Esophagus (tissue), 2 donors: Measurements from ENCODE around the gene CPM. TPM values are rescaled to one million over a fixed set of nuclear protein-coding genes. Genes with fewer than 3 reads are reported as not detected.

ENCODE experiments used
- H3K27ac ChIP-seq, 2 donors: one replicate each; pipeline ENCODE4 v1.5.1; 2013; ENCODE audit warnings: low read depth in 2 of 2, mild to moderate bottlenecking in 2 of 2, inconsistent platforms in 1 of 2, low read length in 1 of 2, moderate library complexity in 1 of 2
- H3K27me3 ChIP-seq, 2 donors: one replicate each; pipeline ENCODE4 v1.6.1; 2013; ENCODE audit warnings: low read length in 2 of 2, control low read depth in 1 of 2, mild to moderate bottlenecking in 1 of 2; ENCODE audit not compliant: insufficient read depth in 2 of 2, control insufficient read depth in 1 of 2
- H3K36me3 ChIP-seq, 2 donors: one replicate each; pipeline ENCODE4 v1.6.1; 2013; ENCODE audit warnings: low read length in 1 of 2; ENCODE audit not compliant: control insufficient read depth in 2 of 2, insufficient read depth in 2 of 2
- H3K4me1 ChIP-seq, 2 donors: one replicate each; pipeline ENCODE4 v1.6.1; 2013; ENCODE audit warnings: low read length in 1 of 2; ENCODE audit not compliant: control insufficient read depth in 2 of 2, insufficient read depth in 2 of 2
- H3K4me3 ChIP-seq, 2 donors: one replicate each; pipeline ENCODE4 v1.5.1; 2013; ENCODE audit warnings: low read length in 2 of 2, mild to moderate bottlenecking in 2 of 2, low read depth in 1 of 2, moderate library complexity in 1 of 2
- H3K9me3 ChIP-seq, 2 donors: one replicate each; pipeline ENCODE4 v1.6.1; 2013; ENCODE audit warnings: mild to moderate bottlenecking in 2 of 2, low read depth in 1 of 2, low read length in 1 of 2, moderate library complexity in 1 of 2; ENCODE audit not compliant: control insufficient read depth in 2 of 2, insufficient read depth in 1 of 2
- WGBS, 2 donors: extraction: QIAGEN DNeasy Blood & Tissue Kit; methylation state at CpG; one replicate each; pipeline ENCODE4 v1.1.7; 2013; 5-methylcytosine and 5-hydroxymethylcytosine counted together
- polyA plus RNA-seq, 2 donors: library from polyadenylated mRNA; stranded (reverse); fragments of 200-250 nt; gene quantifications; one replicate each; pipeline ENCODE4 v1.2.3, GENCODE V29; 2013
- donor health status: healthy with polysubstance abuse.
- donor health status: Bipolar disorder and iron deficiency.

Gene CPM
- polyA plus RNA-seq, 2 donors = 1.8 to 4.1 TPM

- no peaks in the 10 kb centered on the region for H3K4me1 ChIP-seq
- H3K9me3 ChIP-seq = no peaks in the 10 kb centered on the region
- no peaks in the 10 kb centered on the region for H3K36me3 ChIP-seq
- H3K27me3 ChIP-seq = no peaks in the 10 kb centered on the region
- 52 to 58% methylated on average over 1 of the region's 1 CpG for WGBS, 2 donors
- no peak overlapping the region for H3K4me3 ChIP-seq
- no peak overlapping the region for H3K27ac ChIP-seq
Measured at GRCh38 chr12:68939505-68939904, 6.5 kb upstream of the CPM start.

- Histone ChIP-seq H3K27ac (no peak overlapping the region), H3K4me3 (no peak overlapping the region)
Measured at GRCh38 chr12:68934392-68934791, 1.4 kb upstream of the CPM start.

GRCh38 chr12:68932128-68932960 is 627 bp downstream of the CPM start:
- peak overlapping the region; percentile 45 to 74 for H3K27ac ChIP-seq
- H3K36me3 ChIP-seq = no peaks in the 10 kb centered on the region
- H3K4me3 ChIP-seq = peak overlapping the region; percentile 68 to 80
- H3K4me1 ChIP-seq = peaks cover 0 to 7% of the 10 kb centered on the region in 2 donors
- H3K9me3 ChIP-seq = peaks cover 0 to 5% of the 10 kb centered on the region in 2 donors
- 9 to 11% methylated on average over 18 of the region's 18 CpGs for WGBS, 2 donors
- H3K27me3 ChIP-seq = no peaks in the 10 kb centered on the region

More at GRCh38 chr12:68934392-68934791, 1.4 kb upstream of the CPM start:
- WGBS, 2 donors = 96 to 97% methylated on average over 9 of the region's 9 CpGs
- Histone ChIP-seq H3K9me3 (peaks cover 0 to 5% of the 10 kb centered on the region in 2 donors), H3K27me3 (no peaks in the 10 kb centered on the region), H3K4me1 (peaks cover 0 to 7% of the 10 kb centered on the region in 2 donors), H3K36me3 (no peaks in the 10 kb centered on the region)

DNA sequence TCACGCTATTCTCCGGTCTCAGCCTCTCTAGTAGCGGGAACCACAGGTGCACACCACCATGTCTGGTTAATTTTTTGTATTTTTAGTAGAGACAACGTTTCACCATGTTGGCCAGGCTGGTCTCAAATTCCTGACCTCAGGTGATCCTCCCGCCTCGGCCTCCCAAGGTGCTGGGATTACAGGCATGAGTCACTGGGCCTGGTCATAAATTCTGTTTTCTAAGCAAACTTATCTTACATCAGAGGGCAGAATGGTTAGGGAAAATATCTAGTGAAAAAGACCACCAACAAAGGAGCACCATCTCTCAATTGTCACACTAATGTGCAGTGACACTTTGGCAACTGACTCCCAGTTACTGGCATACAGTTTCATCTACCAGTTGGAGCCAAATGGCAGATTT is 2.8 kb downstream of the CPM start:
- H3K4me1 ChIP-seq = peaks cover 0 to 7% of the 10 kb centered on the region in 2 donors

GRCh38 chr12:68924546-68924945 is 8.4 kb downstream of the CPM start:
- Histone ChIP-seq H3K9me3 (no peaks in the 10 kb centered on the region), H3K4me1 (no peaks in the 10 kb centered on the region), H3K27me3 (no peaks in the 10 kb centered on the region), H3K4me3 (no peak overlapping the region), H3K36me3 (no peaks in the 10 kb centered on the region), H3K27ac (no peak overlapping the region)
- WGBS, 2 donors = 60 to 74% methylated on average over 4 of the region's 4 CpGs

More for the DNA sequence above, 2.8 kb downstream of the CPM start:
- H3K36me3 ChIP-seq = no peaks in the 10 kb centered on the region
- H3K27me3 ChIP-seq = no peaks in the 10 kb centered on the region
- WGBS, 2 donors = 81 to 82% methylated on average over 6 of the region's 6 CpGs
- no peak overlapping the region for H3K27ac ChIP-seq
- peaks cover 0 to 5% of the 10 kb centered on the region in 2 donors for H3K9me3 ChIP-seq
- no peak overlapping the region for H3K4me3 ChIP-seq

DNA sequence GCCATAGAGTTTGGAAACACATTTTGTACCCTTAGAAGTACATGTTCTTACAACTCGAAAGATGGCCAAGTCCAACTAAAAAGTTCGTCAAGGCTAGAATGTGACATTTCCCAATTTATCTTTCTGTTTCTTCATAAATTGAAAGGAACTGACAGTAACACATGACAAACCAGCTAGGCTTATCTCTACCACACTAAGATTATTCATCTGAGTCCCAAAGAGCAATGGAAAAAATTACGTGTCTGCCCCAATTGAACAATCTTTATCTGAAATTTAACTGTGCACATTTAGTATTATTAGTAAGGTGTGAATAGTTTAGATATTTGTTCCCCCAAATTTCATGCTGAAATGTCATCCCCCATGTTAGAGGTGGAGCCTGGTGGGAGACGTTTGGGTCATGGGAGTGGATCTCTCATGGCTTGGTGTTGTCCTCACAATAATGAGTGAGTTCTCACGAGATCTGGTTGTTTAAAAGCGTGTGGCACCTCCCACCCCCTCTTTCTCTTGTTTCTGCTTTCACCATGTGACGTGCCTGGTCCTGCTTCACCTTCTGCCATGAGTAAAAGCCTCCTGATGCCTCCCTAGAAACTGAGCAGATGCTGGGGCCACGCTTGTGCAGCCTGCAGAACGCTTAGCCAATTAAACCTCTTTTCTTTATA is 13.3 kb downstream of the CPM start:
- Histone ChIP-seq H3K9me3 (no peaks in the 10 kb centered on the region), H3K4me1 (no peaks in the 10 kb centered on the region), H3K4me3 (no peak overlapping the region), H3K27me3 (no peaks in the 10 kb centered on the region), H3K36me3 (no peaks in the 10 kb centered on the region), H3K27ac (no peak overlapping the region)
- WGBS, 2 donors = 84 to 85% methylated on average over 9 of the region's 9 CpGs

GRCh38 chr12:68918960-68919359 is 14.0 kb downstream of the CPM start:
- Histone ChIP-seq H3K4me1 (no peaks in the 10 kb centered on the region), H3K36me3 (no peaks in the 10 kb centered on the region), H3K27me3 (no peaks in the 10 kb centered on the region), H3K27ac (no peak overlapping the region), H3K4me3 (no peak overlapping the region), H3K9me3 (no peaks in the 10 kb centered on the region)
- WGBS, 2 donors = 62 to 76% methylated on average over 1 of the region's 1 CpG

- 60 to 67% methylated on average over 3 of the region's 3 CpGs for WGBS, 2 donors
- H3K36me3 ChIP-seq = no peaks in the 10 kb centered on the region
- no peak overlapping the region for H3K27ac ChIP-seq
- no peaks in the 10 kb centered on the region for H3K27me3 ChIP-seq
- no peak overlapping the region for H3K4me3 ChIP-seq
- no peaks in the 10 kb centered on the region for H3K4me1 ChIP-seq
- no peaks in the 10 kb centered on the region for H3K9me3 ChIP-seq
Measured at GRCh38 chr12:68915055-68915454, 17.9 kb downstream of the CPM start.

DNA sequence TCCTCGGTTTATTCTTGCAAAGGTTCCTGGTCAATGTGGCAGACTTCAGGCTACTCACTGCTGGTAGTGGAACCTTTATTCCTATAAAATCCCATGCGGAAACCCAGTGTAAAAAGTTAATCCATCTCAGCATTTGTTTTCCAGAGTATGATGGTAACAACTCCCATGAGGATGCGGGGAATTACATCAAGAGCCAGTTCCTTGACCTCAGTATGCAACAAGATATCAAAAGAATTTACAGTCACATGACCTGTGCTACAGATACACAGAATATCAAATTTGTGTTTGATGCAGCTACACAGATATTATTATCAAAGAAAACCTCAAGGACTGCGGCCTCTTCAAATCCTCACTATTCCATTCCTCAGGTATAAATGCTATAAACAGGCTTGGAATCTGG is 19.3 kb downstream of the CPM start:
- no peaks in the 10 kb centered on the region for H3K4me1 ChIP-seq
- no peaks in the 10 kb centered on the region for H3K27me3 ChIP-seq
- H3K4me3 ChIP-seq = no peak overlapping the region
- WGBS, 2 donors = 91 to 93% methylated on average over 4 of the region's 4 CpGs
- H3K36me3 ChIP-seq = no peaks in the 10 kb centered on the region
- no peaks in the 10 kb centered on the region for H3K9me3 ChIP-seq
- no peak overlapping the region for H3K27ac ChIP-seq
